IPS-15b (cell line): ENCODE data around the gene RELL1.
"Not testable (repeated sequence)": the region's sequence is repeated elsewhere in the genome, so short reads cannot be mapped to it uniquely, and the experiment has no call there.

Experiments
- H3K27me3 ChIP-seq: one replicate; pipeline ENCODE4 v1.6.1; 2013; ENCODE audit warnings: low read length; ENCODE audit not compliant: control insufficient read depth, insufficient read depth
- H3K36me3 ChIP-seq: one replicate; pipeline ENCODE4 v1.6.1; 2013; ENCODE audit warnings: low read length; ENCODE audit not compliant: control insufficient read depth, insufficient read depth
- H3K4me1 ChIP-seq: one replicate; pipeline ENCODE4 v1.6.1; 2013; ENCODE audit warnings: mild to moderate bottlenecking, low read length; ENCODE audit not compliant: control insufficient read depth, insufficient read depth
- H3K4me3 ChIP-seq: one replicate; pipeline ENCODE4 v1.5.1; 2013; ENCODE audit warnings: low read depth, low read length
- H3K9ac ChIP-seq: one replicate; pipeline ENCODE4 v1.6.1; 2013; ENCODE audit warnings: low read depth, mild to moderate bottlenecking, low read length
- H3K9me3 ChIP-seq: one replicate; pipeline ENCODE4 v1.6.1; 2013; ENCODE audit warnings: mild to moderate bottlenecking, low read length; ENCODE audit not compliant: control insufficient read depth, insufficient read depth

The RELL1 gene

DNA sequence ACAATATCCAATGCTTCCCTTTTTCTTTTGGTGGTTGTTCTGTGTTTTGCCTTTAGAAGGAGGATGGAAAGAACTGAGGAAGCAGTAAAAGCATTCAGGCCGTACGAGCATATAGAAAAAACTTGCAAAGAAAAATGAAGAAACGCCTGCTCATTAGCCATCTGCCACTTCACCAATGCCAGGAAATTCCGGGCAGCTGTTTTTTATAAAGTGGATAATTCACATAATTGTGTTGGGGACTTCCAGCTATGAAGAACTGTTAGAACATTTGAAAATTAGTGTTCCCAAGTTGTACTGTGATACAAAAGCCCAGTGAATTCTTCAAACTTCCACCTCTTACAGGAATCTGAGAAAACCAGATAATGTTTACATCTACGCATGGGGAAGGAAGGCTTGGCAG lies 11.7 kb downstream of the RELL1 start:
- Histone ChIP-seq H3K4me3 (no peak overlapping the region), H3K9me3 (no peaks in the 10 kb centered on the region), H3K4me1 (peaks cover 2% of the 10 kb centered on the region), H3K36me3 (no peaks in the 10 kb centered on the region), H3K9ac (no peak overlapping the region), H3K27me3 (no peaks in the 10 kb centered on the region)

DNA sequence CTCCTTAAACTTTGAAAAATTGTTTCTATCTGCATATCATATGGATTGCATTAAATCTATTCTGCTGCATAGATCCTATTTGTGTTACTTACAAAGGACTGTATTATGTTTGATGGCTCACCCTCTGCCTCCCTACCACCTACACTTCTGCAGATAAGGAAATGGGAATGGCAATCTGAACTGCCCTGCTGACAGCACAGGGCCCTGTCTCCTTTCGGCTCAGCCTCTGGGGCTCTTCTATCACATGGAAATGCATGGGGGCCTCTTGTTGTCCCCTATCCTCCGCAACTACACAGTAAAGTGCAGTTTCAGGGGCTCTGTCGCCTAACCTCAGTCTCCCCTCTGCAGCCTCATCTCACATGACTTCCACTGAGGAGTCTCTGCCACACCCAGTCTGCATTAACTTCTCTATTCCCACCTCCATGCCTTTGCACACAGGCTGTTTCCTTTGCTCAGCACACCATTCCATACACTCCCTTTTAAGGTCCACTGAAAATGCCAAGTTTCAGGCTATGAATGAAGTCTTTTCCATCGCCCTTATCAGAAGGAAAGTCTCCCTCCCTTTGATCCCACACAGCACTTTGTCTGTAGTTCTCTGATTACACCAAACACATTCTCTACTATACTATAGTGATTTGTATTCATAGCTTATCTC lies 12.5 kb downstream of the RELL1 start:
- H3K9ac ChIP-seq: no peak overlapping the region
- H3K4me1 ChIP-seq: peaks cover 2% of the 10 kb centered on the region

DNA sequence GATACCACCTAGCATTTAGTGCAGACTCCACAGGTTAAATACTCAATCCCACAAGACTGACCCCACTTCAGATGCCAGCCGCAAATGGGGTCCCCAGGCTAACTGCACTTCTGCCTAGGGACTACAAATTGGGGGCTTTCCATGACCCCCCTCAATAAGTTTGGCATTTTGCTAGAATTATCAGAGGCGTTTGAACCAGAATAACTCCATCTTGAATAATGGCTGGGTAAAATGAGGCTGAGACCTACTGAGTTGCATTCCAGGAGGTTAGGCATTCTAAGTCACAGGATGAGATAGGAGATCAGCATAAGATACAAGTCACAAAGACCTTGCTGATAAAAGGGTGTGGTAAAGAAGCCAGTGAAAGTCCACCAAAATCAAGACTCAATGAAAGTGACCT lies 15.1 kb downstream of the RELL1 start:
- H3K27me3 ChIP-seq: no peaks in the 10 kb centered on the region
- H3K36me3 ChIP-seq: no peaks in the 10 kb centered on the region
- H3K9ac ChIP-seq: no peak overlapping the region
- H3K4me3 ChIP-seq: no peak overlapping the region
- H3K9me3 ChIP-seq: no peaks in the 10 kb centered on the region
- H3K4me1 ChIP-seq: peaks cover 2% of the 10 kb centered on the region

More for the DNA sequence above, 12.5 kb downstream of the RELL1 start:
- Histone ChIP-seq H3K27me3 (no peaks in the 10 kb centered on the region), H3K36me3 (no peaks in the 10 kb centered on the region), H3K9me3 (no peaks in the 10 kb centered on the region), H3K4me3 (no peak overlapping the region)

DNA sequence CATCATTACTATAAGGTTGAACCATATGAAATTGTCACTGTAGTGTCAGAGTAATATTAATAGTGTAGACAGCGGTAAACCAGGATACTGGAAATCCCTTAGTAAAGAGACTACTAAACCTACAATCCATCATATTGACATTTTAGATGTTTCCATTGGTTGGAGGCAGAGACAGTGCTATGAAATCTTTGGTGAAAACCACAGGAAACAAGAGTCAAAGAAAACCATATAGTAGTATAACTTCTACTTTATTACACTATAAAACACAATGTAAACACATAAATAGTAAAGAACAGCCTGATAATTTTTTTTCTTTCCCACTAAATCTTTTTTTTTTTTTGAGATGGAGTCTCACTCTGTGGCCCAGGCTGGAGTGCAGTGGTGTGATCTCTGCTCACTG lies 15.9 kb downstream of the RELL1 start:
- H3K36me3 ChIP-seq: no peaks in the 10 kb centered on the region
- no peaks in the 10 kb centered on the region for H3K27me3 ChIP-seq
- no peak overlapping the region for H3K9ac ChIP-seq
- H3K4me1 ChIP-seq: peaks cover 5% of the 10 kb centered on the region
- no peaks in the 10 kb centered on the region for H3K9me3 ChIP-seq
- no peak overlapping the region for H3K4me3 ChIP-seq

DNA sequence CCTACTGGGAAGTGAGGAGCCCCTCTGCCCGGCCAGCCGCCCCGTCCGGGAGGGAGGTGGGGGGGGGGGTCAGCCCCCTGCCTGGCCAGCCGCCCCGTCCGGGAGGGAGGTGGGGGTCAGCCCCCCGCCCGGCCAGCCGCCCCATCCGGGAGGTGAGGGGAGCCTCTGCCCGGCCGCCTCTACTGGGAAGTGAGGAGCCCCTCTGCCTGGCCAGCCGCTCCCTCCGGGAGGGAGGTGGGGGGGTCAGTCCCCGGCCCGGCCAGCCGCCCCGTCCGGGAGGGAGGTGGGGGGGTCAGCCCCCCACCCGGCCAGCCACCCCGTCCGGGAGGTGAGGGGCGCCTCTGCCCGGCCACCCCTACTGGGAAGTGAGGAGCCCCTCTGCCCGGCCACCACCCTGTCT lies 17.1 kb downstream of the RELL1 start:
- H3K27me3 ChIP-seq, H3K36me3 ChIP-seq, H3K9me3 ChIP-seq, H3K4me3 ChIP-seq, H3K9ac ChIP-seq: not testable (repeated sequence)
- H3K4me1 ChIP-seq: peaks cover 10% of the 10 kb centered on the region

DNA sequence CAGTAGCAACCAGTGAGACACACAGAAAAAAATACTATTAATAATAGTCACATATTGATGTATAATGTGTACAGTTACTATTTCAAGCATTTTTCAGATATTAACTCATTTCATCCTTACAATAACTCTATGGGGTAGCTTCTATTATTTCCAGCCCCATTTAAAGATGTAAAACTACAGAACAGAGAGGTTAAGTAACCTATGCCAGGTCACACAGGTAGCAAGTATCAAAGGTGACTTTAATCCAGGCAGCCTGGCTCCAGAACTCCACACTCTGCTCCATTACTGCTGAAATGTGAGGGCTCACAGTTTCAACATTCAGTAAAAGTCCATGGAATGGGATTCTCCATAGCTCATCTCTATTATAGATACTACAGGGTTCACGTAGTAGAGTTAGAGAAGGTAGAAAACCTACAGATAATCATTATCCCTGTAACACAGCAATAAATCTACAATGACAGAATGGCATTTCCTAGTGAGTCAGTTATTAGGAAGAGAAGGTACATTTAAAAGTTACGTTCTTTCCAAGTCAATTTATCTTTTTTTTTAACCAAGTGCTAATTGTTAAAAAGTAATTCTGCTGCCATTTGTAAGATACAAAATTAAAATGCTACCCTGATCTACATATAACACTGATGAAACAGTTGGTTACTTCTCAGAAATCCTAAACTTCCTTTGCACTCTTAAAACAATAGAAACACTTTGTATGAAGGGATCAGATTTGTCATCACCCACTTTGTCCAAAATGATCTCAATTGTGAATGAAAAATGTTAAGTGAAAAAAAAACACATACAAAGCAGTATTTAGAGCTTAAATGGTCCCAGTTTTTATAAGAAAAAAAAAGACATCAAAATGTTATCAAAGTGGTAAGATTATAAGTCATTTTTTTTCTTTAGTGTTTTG lies 18.7 kb downstream of the RELL1 start:
- Histone ChIP-seq H3K4me3 (no peak overlapping the region), H3K4me1 (peaks cover 19% of the 10 kb centered on the region), H3K9me3 (no peaks in the 10 kb centered on the region), H3K27me3 (no peaks in the 10 kb centered on the region), H3K36me3 (no peaks in the 10 kb centered on the region), H3K9ac (no peak overlapping the region)

DNA sequence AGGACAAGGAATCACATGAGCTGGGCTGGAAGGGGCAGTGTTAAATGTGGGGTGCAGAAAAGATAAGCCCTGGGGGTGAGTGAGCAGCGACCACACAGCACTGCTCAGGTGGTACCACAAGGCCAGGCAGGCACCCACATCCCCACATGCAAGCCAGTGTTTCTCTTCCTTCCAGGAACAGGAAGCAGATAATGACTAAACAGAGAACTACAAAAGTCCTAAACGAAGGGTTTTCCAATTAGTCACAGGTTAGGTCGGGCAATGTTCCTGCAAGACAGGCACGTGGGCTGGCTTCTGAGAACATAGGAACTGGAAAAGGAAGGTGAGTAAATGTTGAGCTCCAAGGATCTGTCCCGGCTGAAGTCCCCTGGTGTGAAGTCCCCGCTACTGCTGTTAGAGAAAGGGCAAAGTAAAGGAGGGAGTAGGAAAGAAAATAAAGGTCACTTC lies 19.5 kb downstream of the RELL1 start:
- H3K9me3 ChIP-seq: no peaks in the 10 kb centered on the region
- H3K4me1 ChIP-seq: peaks cover 24% of the 10 kb centered on the region
- H3K9ac ChIP-seq: no peak overlapping the region
- no peaks in the 10 kb centered on the region for H3K27me3 ChIP-seq
- no peaks in the 10 kb centered on the region for H3K36me3 ChIP-seq
- H3K4me3 ChIP-seq: no peak overlapping the region

DNA sequence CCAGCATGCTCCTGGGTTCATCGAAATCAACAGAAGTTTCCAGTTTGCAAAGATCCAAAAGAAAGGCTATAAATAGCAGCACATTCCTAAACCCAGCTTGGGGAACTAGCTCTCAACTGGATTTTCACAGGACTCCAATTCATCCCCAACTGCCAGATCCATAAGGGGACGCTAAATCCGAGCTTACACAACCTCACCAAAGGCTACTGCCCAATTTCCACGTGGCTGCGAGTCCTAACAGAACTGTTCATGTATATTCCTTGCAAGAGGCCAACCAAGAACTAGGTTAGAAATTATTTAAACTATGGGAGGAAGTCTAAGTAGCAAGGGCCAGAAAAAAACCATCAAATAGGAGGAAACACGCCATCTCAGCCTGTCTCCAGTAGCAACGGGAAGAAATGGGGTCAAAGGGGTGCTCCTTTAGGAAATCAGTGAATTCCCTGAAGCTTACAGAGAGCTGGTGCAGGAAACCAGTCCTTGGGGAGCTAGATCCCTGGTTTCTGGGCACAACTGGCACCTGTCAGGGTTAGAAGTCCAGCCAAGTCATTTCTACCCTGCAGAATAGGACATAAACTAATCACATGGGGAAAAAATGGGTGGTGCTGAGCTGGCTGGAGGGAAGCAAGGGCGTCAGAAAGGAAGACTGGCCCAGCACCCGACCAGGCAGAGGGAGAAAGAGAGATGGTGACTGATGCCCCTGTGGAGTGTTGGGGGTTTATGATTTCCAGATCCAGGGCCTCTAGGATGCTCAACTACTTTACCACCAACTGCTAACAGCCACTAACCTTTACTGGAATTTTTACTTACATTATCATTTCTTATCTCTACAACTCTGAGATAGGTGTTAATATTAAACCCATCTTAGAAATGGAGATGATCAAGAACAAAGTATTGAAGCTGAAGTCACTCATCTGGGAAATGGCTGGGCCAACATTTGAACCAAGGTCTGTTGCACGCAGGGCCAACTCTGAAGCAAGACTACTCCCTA lies 20.5 kb downstream of the RELL1 start:
- Histone ChIP-seq H3K4me3 (no peak overlapping the region), H3K36me3 (no peaks in the 10 kb centered on the region), H3K4me1 (peaks cover 24% of the 10 kb centered on the region), H3K9ac (no peak overlapping the region), H3K27me3 (no peaks in the 10 kb centered on the region), H3K9me3 (no peaks in the 10 kb centered on the region)

DNA sequence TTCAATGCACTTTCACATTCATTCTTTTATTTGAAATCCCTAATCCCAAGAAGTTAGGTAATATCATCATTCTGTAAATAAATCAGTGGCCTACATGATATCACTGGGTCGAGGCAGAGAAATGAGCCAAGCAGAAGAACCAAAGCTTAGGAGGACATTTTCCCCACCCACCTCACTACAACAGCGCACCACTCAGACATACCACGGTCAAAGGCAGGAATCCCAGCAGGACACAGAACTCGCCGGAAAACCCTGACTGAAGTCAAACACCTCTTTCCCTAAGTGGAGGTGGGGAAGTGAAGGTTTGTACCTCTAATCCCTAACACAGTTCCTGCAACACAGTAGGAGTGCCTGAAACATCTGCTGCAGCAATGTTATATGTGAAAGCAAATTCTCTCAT lies 21.5 kb downstream of the RELL1 start:
- H3K36me3 ChIP-seq: no peaks in the 10 kb centered on the region
- H3K27me3 ChIP-seq: no peaks in the 10 kb centered on the region
- peaks cover 22% of the 10 kb centered on the region for H3K4me1 ChIP-seq
- H3K4me3 ChIP-seq: no peak overlapping the region
- no peaks in the 10 kb centered on the region for H3K9me3 ChIP-seq
- H3K9ac ChIP-seq: no peak overlapping the region

DNA sequence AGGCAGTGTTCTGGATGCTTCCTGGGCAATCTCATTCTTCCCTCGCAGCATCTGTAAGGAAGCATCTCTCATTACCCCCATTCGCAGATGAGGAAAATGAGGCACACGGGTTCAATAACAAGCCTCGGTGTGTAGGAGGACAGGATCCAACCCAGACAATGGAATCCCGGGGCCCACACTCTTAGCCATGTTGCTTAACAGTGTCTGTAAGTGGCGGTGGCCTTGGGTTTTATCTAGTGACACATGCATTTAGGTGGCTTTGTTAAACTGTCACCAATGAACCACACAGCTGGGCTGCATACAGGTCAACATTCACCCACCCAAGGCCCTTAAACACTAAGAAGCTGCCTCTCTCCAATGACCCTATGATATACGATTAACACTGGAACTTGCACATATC lies 22.6 kb downstream of the RELL1 start:
- Histone ChIP-seq H3K36me3 (no peaks in the 10 kb centered on the region), H3K27me3 (no peaks in the 10 kb centered on the region), H3K4me1 (peaks cover 22% of the 10 kb centered on the region), H3K4me3 (no peak overlapping the region), H3K9ac (no peak overlapping the region), H3K9me3 (no peaks in the 10 kb centered on the region)

DNA sequence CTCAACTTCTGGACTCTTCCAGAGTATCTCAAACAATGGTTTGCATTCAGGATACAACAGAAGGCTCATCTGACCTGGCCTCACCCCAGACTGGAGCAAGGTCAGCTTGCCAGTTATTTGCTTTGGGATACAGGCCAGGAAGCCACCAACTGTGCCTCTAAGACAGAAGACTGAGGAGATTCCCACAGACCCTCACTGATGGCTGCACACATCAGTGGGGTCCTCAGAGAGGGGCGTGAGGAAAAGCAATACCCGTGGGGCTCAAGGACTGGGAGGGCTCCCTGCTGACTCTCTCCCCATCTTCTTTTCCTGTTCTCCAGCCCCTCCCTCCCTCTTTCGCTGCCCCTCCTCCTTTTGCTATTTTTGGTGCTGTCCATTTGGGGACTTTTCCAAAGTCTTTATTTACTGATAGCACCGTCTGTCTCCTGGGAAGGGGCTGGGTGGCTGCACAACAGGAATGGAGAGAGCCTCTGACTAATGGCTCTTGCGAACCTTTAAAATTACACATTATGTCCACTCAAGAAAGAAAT lies 23.2 kb downstream of the RELL1 start:
- no peaks in the 10 kb centered on the region for H3K27me3 ChIP-seq
- no peak overlapping the region for H3K9ac ChIP-seq
- H3K36me3 ChIP-seq: no peaks in the 10 kb centered on the region
- peaks cover 22% of the 10 kb centered on the region for H3K4me1 ChIP-seq
- H3K9me3 ChIP-seq: no peaks in the 10 kb centered on the region
- no peak overlapping the region for H3K4me3 ChIP-seq
